Measurements from ENCODE around the gene IL17REL. TPM values are rescaled to one million over a fixed set of nuclear protein-coding genes. Genes with fewer than 3 reads are reported as not detected.
A peak's percentile ranks its signal among the peaks of the same experiment; 100 is the strongest.

Gene IL17REL
- total and polyA plus RNA-seq, 4 donors: 0.22 to 0.96 (median 0.38) TPM

GRCh38 chr22:50015451-50016307 is 3.1 kb upstream of the IL17REL start:
- Histone ChIP-seq H3K4me3 (ENCODE audit: low read depth, low read length) (no peak overlapping the region), H3K4me1 (ENCODE audit: control insufficient read depth, insufficient read depth, low read length) (peaks cover 19% of the 10 kb centered on the region), H3K36me3 (ENCODE audit: control insufficient read depth, insufficient read depth, low read length) (no peaks in the 10 kb centered on the region), H3K27ac (ENCODE audit: low read depth, low read length) (no peak overlapping the region), H3K27me3 (ENCODE audit: control insufficient read depth, insufficient read depth, low read length) (peaks cover 59% of the 10 kb centered on the region), H3K9me3 (ENCODE audit: control insufficient read depth, insufficient read depth, low read length) (no peaks in the 10 kb centered on the region)
- no peak for DNase-seq (ENCODE audit: low read depth in 4 of 6, low spot score in 6 of 6)
- whole genome bisulfite sequencing (ENCODE audit: insufficient coverage): 34% methylated on average over 16 of the region's 30 CpGs

GRCh38 chr22:50014655-50015401 is 2.3 kb upstream of the IL17REL start:
- 2% methylated on average over 76 of the region's 91 CpGs for WGBS (ENCODE audit: insufficient coverage)
- H3K27ac ChIP-seq (ENCODE audit: low read depth, low read length): no peak overlapping the region
- peak in 2 of 6 donors; percentile 28 to 54 for DNase-seq (ENCODE audit: low read depth in 4 of 6, low spot score in 6 of 6)
- peaks cover 21% of the 10 kb centered on the region for H3K4me1 ChIP-seq (ENCODE audit: control insufficient read depth, insufficient read depth, low read length)
- no peak overlapping the region for H3K4me3 ChIP-seq (ENCODE audit: low read depth, low read length)
- peaks cover 68% of the 10 kb centered on the region for H3K27me3 ChIP-seq (ENCODE audit: control insufficient read depth, insufficient read depth, low read length)
- H3K36me3 ChIP-seq (ENCODE audit: control insufficient read depth, insufficient read depth, low read length): no peaks in the 10 kb centered on the region
- no peaks in the 10 kb centered on the region for H3K9me3 ChIP-seq (ENCODE audit: control insufficient read depth, insufficient read depth, low read length)

- WGBS (ENCODE audit: insufficient coverage): 54% methylated on average over 14 of the region's 16 CpGs
- no peaks in the 10 kb centered on the region for H3K9me3 ChIP-seq (ENCODE audit: control insufficient read depth, insufficient read depth, low read length)
- DNase-seq (ENCODE audit: low read depth in 4 of 6, low spot score in 6 of 6): no peak
- no peaks in the 10 kb centered on the region for H3K36me3 ChIP-seq (ENCODE audit: control insufficient read depth, insufficient read depth, low read length)
- peaks cover 72% of the 10 kb centered on the region for H3K27me3 ChIP-seq (ENCODE audit: control insufficient read depth, insufficient read depth, low read length)
- peaks cover 21% of the 10 kb centered on the region for H3K4me1 ChIP-seq (ENCODE audit: control insufficient read depth, insufficient read depth, low read length)
- no peak overlapping the region for H3K27ac ChIP-seq (ENCODE audit: low read depth, low read length)
- no peak overlapping the region for H3K4me3 ChIP-seq (ENCODE audit: low read depth, low read length)
Measured at GRCh38 chr22:50014053-50014501, 1.5 kb upstream of the IL17REL start.

GRCh38 chr22:50011447-50012210 is 936 bp downstream of the IL17REL start:
- no peak overlapping the region for H3K27ac ChIP-seq (ENCODE audit: low read depth, low read length)
- peaks cover 67% of the 10 kb centered on the region for H3K27me3 ChIP-seq (ENCODE audit: control insufficient read depth, insufficient read depth, low read length)
- DNase-seq (ENCODE audit: low read depth in 4 of 6, low spot score in 6 of 6): no peak
- H3K4me3 ChIP-seq (ENCODE audit: low read depth, low read length): no peak overlapping the region
- H3K4me1 ChIP-seq (ENCODE audit: control insufficient read depth, insufficient read depth, low read length): peaks cover 26% of the 10 kb centered on the region
- WGBS (ENCODE audit: insufficient coverage): 50% methylated on average over 17 of the region's 18 CpGs
- no peaks in the 10 kb centered on the region for H3K36me3 ChIP-seq (ENCODE audit: control insufficient read depth, insufficient read depth, low read length)
- no peaks in the 10 kb centered on the region for H3K9me3 ChIP-seq (ENCODE audit: control insufficient read depth, insufficient read depth, low read length)

GRCh38 chr22:50010676-50011446 is 1.7 kb downstream of the IL17REL start:
- 3% methylated on average over 36 of the region's 61 CpGs for WGBS (ENCODE audit: insufficient coverage)
- DNase-seq (ENCODE audit: low read depth in 4 of 6, low spot score in 6 of 6): no peak
- Histone ChIP-seq H3K4me1 (ENCODE audit: control insufficient read depth, insufficient read depth, low read length) (peaks cover 26% of the 10 kb centered on the region), H3K27me3 (ENCODE audit: control insufficient read depth, insufficient read depth, low read length) (peaks cover 59% of the 10 kb centered on the region), H3K27ac (ENCODE audit: low read depth, low read length) (no peak overlapping the region), H3K9me3 (ENCODE audit: control insufficient read depth, insufficient read depth, low read length) (no peaks in the 10 kb centered on the region), H3K4me3 (ENCODE audit: low read depth, low read length) (no peak overlapping the region), H3K36me3 (ENCODE audit: control insufficient read depth, insufficient read depth, low read length) (no peaks in the 10 kb centered on the region)

GRCh38 chr22:50009765-50010675 is 2.5 kb downstream of the IL17REL start:
- peaks cover 56% of the 10 kb centered on the region for H3K27me3 ChIP-seq (ENCODE audit: control insufficient read depth, insufficient read depth, low read length)
- DNase-seq (ENCODE audit: low read depth in 4 of 6, low spot score in 6 of 6): no peak
- peaks cover 26% of the 10 kb centered on the region for H3K4me1 ChIP-seq (ENCODE audit: control insufficient read depth, insufficient read depth, low read length)
- no peaks in the 10 kb centered on the region for H3K9me3 ChIP-seq (ENCODE audit: control insufficient read depth, insufficient read depth, low read length)
- no peak overlapping the region for H3K27ac ChIP-seq (ENCODE audit: low read depth, low read length)
- no peak overlapping the region for H3K4me3 ChIP-seq (ENCODE audit: low read depth, low read length)
- no peaks in the 10 kb centered on the region for H3K36me3 ChIP-seq (ENCODE audit: control insufficient read depth, insufficient read depth, low read length)
- WGBS (ENCODE audit: insufficient coverage): 55% methylated on average over 44 of the region's 46 CpGs

- Histone ChIP-seq H3K27ac (ENCODE audit: low read depth, low read length) (no peak overlapping the region), H3K9me3 (ENCODE audit: control insufficient read depth, insufficient read depth, low read length) (no peaks in the 10 kb centered on the region), H3K4me3 (ENCODE audit: low read depth, low read length) (no peak overlapping the region), H3K27me3 (ENCODE audit: control insufficient read depth, insufficient read depth, low read length) (peaks cover 49% of the 10 kb centered on the region), H3K4me1 (ENCODE audit: control insufficient read depth, insufficient read depth, low read length) (peaks cover 19% of the 10 kb centered on the region), H3K36me3 (ENCODE audit: control insufficient read depth, insufficient read depth, low read length) (no peaks in the 10 kb centered on the region)
- 91% methylated on average over 8 of the region's 16 CpGs for WGBS (ENCODE audit: insufficient coverage)
- no peak for DNase-seq (ENCODE audit: low read depth in 4 of 6, low spot score in 6 of 6)
Measured at GRCh38 chr22:50009251-50009650, 3.3 kb downstream of the IL17REL start.

GRCh38 chr22:50008151-50009040 is 4.2 kb downstream of the IL17REL start:
- Histone ChIP-seq H3K27me3 (ENCODE audit: control insufficient read depth, insufficient read depth, low read length) (peaks cover 40% of the 10 kb centered on the region), H3K27ac (ENCODE audit: low read depth, low read length) (no peak overlapping the region), H3K4me1 (ENCODE audit: control insufficient read depth, insufficient read depth, low read length) (peaks cover 16% of the 10 kb centered on the region), H3K9me3 (ENCODE audit: control insufficient read depth, insufficient read depth, low read length) (no peaks in the 10 kb centered on the region), H3K36me3 (ENCODE audit: control insufficient read depth, insufficient read depth, low read length) (no peaks in the 10 kb centered on the region), H3K4me3 (ENCODE audit: low read depth, low read length) (no peak overlapping the region)
- peak in 1 of 6 donors; percentile 37 for DNase-seq (ENCODE audit: low read depth in 4 of 6, low spot score in 6 of 6)
- 59% methylated on average over 19 of the region's 24 CpGs for WGBS (ENCODE audit: insufficient coverage)

All from spinal cord (tissue), 10 donors.